Body of pancreas (tissue), 2 donors: Measurements from ENCODE around the gene METTL25B. TPM values are rescaled to one million over a fixed set of nuclear protein-coding genes. Genes with fewer than 3 reads are reported as not detected.

Experiments
- total RNA-seq, 2 donors: library from RNA; depleted of rRNA; stranded (reverse); fragments of >200 nt; gene quantifications; one replicate each; pipeline ENCODE4 v1.1.0, GENCODE V29; 2016

Gene METTL25B
- total RNA-seq, 2 donors from 2014 or later: 14.5 to 68.2 TPM

Other genes with a start within 250 kb of the METTL25B start
- gene MEF2D, start 227.7 kb upstream of the METTL25B start, total RNA-seq: 10 to 100 TPM; 15.6 to 18.1 TPM
- gene IQGAP3, start 155.9 kb upstream of the METTL25B start, total RNA-seq: under 1 TPM in 1 of 2 donors, not detected in 1; 0.52 TPM
- gene TTC24, start 148.7 kb upstream of the METTL25B start, total RNA-seq: not detected
- 10 to 100 TPM; 46.1 to 62.8 TPM for gene NAXE, start 136.7 kb upstream of the METTL25B start, total RNA-seq
- gene GPATCH4, start 127.0 kb upstream of the METTL25B start, total RNA-seq: 1 to 10 TPM; 8.9 to 9.6 TPM
- not detected for gene HAPLN2, start 109.1 kb upstream of the METTL25B start, total RNA-seq
- under 1 TPM in 1 of 2 donors, not detected in 1; 0.26 TPM for gene BCAN, start 86.4 kb upstream of the METTL25B start, total RNA-seq
- 10 to 100 TPM in 1 of 2 donors, 1 to 10 TPM in 1; 4.2 to 12.2 TPM for gene NES, start 51.1 kb upstream of the METTL25B start, total RNA-seq
- gene CRABP2, start 22.9 kb upstream of the METTL25B start, total RNA-seq: 1 to 10 TPM in 1 of 2 donors, under 1 TPM in 1; 0.99 to 3.6 TPM
- gene ISG20L2, start 297 bp downstream of the METTL25B start, total RNA-seq: 10 to 100 TPM; 11.9 to 14.3 TPM
- gene MRPL24, start 12.6 kb downstream of the METTL25B start, total RNA-seq: 10 to 100 TPM; 25.2 to 62.0 TPM
- 100 to 1,000 TPM in 1 of 2 donors, 10 to 100 TPM in 1; 92.4 to 122 TPM for gene HDGF, start 23.2 kb downstream of the METTL25B start, total RNA-seq
- gene PRCC, start 39.1 kb downstream of the METTL25B start, total RNA-seq: 10 to 100 TPM; 19.2 to 28.3 TPM
- gene SH2D2A, start 88.4 kb downstream of the METTL25B start, total RNA-seq: under 1 TPM in 1 of 2 donors, not detected in 1; 0.99 TPM
- gene INSRR, start 130.6 kb downstream of the METTL25B start, total RNA-seq: under 1 TPM in 1 of 2 donors, not detected in 1; under 0.01 TPM
- under 1 TPM in 1 of 2 donors, not detected in 1; 0.99 TPM for gene NTRK1, start 132.4 kb downstream of the METTL25B start, total RNA-seq
- 1 to 10 TPM; 5.2 to 7.6 TPM for gene PEAR1, start 165.2 kb downstream of the METTL25B start, total RNA-seq
- gene LRRC71, start 192.2 kb downstream of the METTL25B start, total RNA-seq: not detected